EH (cell line): ENCODE results near the gene RGS4.
"Not testable (repeated sequence)": the region's sequence is repeated elsewhere in the genome, so short reads cannot be mapped to it uniquely, and the experiment has no call there.

Experiments
- DNase-seq: peaks from one replicate; pipeline ENCODE4 v3.0.0-alpha.2; 2015; ENCODE audit warnings: low read depth

RGS4 gene

DNA sequence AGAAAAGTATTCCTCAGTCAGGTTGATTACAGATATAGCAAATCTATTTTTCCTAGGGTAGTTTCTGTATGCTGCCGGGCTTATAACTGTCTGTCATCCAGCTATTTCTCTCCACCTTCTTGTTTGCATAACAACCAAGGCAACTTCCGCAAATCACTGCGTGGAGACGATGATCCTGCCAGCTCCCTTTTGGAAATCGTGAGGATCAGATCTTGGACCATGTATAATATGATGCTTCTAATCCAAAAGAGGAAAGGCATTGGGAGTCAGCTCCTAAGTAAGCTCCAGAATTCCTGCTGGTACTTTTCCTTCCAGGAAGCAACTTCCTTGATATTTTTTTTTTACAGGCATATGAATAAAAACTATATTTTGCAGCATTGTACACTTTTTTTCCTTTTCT is 445 bp upstream of the RGS4 start:
- peak; percentile 41 for DNase-seq

GRCh38 chr1:163069655-163070277 is 605 bp downstream of the RGS4 start:
- DNase-seq, result no peak

DNA sequence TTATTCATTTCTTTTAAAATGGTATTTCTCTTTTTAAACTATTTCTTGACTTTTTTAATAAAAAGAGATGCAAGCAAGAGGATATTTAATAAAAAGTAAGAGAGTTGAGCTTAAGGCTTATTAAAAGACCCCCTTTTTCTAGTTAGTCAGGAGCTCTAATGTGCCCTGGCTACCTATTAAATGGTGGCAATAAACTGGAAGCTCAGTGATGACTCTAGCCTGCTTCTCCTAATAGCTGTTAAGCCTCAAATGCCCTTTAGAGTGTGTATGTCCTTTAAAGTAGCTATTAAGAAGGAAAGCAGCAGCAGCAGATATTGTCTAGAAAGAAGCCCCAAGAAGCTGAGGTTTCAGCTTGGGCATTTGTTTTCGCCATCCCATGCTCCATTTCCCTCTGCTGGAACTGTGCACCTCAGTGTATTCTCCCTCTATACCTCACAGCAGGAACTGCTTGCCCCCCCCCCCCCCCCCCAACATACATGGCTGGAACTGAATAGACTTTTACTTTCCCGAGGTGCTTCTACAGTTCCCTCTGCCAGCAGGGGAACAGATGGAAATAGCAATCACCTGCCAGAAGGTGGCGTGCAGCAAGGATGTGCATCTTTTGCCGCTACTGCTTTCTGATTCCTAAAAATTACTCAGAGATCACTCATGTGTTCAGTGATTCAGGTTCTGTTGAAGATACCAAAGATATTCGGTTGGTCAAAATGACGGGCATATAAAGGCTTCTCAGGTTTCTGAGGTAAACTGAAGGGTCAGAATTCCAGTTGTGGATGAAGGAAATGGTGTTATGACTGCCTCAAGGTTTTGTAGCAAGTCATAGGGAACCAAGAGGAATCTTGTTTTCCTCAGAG is 2.5 kb downstream of the RGS4 start:
- DNase-seq, result peak; percentile 87

- DNase-seq, result peak; percentile 54
Measured at GRCh38 chr1:163072658-163073057, 3.5 kb downstream of the RGS4 start.

DNA sequence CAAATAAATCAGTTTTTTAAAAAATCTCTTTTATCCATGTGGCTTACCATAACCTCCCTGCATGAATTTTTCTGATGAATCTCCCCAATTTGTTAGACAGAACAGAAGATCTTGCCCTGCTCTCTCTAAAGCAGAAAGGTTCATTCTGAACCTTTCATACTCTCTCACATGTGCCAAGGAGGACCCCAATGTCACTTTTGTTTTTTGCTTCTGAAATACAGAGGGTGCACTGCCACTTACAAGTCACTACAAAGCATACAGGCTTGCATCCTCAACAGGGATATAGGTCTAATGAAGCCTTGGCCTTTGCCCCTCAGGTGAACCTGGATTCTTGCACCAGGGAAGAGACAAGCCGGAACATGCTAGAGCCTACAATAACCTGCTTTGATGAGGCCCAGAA is 4.8 kb downstream of the RGS4 start:
- DNase-seq, result no peak

GRCh38 chr1:163074716-163075284 is 5.6 kb downstream of the RGS4 start:
- no peak for DNase-seq

- DNase-seq, result no peak
Measured at GRCh38 chr1:163076044-163076443, 6.9 kb downstream of the RGS4 start.

DNA sequence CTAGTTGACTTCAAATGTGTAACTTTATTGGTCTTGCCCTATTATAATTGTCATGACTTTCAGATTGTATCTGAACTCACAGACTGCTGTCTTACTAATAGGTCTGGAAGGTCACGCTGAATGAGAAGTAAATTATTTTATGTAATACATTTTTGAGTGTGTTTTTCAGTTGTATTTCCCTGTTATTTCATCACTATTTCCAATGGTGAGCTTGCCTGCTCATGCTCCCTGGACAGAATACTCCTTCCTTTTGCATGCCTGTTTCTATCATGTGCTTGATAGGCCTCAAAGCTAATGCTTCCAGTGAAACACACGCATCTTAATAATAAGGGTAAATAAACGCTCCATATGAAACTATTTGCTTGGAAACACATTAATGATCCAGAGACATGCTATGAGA is 7.3 kb downstream of the RGS4 start:
- DNase-seq, result no peak

DNA sequence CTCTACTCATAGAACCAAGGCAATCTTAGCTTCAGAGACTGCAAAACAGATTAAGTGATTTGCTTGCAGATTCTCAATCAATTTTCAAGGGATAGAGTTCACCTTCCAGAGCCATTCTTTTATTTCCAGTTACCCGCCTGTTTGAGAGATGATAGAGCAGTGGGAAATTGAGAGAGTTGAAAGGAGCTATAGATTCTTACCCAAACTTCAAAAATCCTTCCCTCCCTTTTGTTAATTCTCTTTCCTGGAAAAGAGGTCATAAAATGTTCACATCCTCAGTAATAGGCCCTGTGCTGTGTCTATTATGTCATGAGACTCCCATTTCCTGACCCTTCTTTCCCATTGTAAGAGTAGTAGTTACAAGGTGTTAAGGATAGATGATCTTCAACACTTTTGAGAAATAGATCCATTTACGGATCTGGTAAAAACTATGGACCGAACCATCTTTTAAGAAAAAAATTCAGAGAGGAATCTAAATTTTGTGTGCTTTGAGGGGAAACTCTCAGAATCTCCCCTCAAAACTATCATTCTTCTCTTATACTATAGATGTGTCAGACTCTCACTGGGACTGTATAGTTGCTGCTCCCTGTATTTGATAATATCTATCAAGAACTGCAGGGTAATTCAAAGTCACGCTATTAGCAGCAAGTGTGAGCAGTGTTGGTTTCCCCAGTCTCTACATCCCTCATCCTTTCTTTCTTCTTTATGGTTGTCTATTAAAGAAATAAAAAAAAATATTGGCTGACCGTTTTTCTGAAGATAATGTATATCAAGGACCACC is 8.0 kb downstream of the RGS4 start:
- no peak for DNase-seq

GRCh38 chr1:163082971-163083370 is 13.8 kb downstream of the RGS4 start:
- no peak for DNase-seq

- peak; percentile 49 for DNase-seq
Measured at GRCh38 chr1:163083690-163084089, 14.5 kb downstream of the RGS4 start.

GRCh38 chr1:163084330-163084729 is 15.2 kb downstream of the RGS4 start:
- peak; percentile 84 for DNase-seq

GRCh38 chr1:163085041-163085903 is 16.1 kb downstream of the RGS4 start:
- DNase-seq, result peak; percentile 82

DNA sequence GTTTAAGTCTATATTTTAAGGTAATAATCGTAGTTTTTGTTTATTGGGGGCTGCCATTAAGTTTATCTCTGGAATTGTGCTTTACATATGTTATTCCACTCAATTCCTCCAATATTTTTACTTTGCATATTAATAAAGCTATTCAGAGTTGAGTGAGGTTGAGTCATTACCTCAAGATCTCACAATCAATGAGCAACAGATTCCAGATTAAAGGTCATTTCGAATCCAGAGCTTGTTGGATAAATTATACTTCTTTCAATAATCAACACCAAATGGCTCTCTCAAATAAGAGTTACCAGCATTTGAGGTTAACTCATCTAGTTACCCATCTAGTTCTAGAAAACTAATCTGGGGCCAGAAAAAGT is 16.7 kb downstream of the RGS4 start:
- peak; percentile 60 for DNase-seq

- DNase-seq, result not testable (repeated sequence)
Measured at GRCh38 chr1:163089117-163089516, 20.0 kb downstream of the RGS4 start.

DNA sequence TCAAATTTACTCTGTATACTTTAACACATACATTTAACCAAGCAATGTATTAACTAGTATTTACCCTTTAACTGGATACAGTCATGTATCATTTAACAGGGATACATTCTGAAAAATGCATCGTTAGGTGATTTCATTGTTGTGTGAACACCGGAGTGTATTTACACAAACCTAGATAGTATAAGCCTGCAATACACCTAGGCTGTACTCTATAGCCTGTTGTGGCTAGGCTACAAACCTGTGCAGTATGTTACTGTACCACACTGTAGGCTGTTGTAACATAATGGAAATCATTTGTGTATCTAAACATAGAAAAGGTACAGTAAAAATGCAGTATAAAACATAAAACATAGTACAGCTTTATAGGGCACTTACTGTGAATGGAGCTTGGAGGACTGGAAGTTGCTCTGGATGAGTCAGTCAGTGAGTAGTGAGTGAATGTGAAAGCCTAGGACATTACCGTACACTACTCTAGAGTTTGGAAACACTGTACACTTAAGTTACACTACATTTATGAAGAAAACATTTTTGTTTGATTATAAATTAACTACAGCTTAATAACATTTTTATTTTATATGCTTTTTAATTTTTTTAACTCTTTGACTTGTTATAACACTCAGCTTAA is 21.3 kb downstream of the RGS4 start:
- DNase-seq, result peak; percentile 69

- no peak for DNase-seq
Measured at GRCh38 chr1:163093169-163093568, 24.0 kb downstream of the RGS4 start.

- no peak for DNase-seq
Measured at GRCh38 chr1:163093579-163093978, 24.4 kb downstream of the RGS4 start.

DNA sequence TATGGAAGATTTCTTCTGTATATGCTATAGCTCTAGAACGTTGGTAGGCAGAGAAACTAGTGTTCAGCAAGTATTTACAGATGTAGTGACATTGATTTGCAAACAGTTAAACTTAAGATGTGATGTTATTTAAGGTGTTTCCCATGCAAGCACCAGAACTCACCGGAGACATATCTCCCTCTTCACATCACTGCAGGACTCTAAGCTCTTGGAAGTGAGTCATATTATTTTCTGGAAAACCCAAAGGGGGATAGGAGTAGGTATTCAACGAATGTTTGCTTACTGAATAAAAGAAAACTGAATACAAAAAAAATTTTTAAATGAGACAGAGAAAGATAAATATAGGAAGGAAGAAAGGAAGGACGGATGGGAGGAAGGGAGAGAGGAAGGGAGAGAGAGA is 25.0 kb downstream of the RGS4 start:
- DNase-seq, result no peak

- DNase-seq, result no peak
Measured at GRCh38 chr1:163094589-163094988, 25.4 kb downstream of the RGS4 start.

DNA sequence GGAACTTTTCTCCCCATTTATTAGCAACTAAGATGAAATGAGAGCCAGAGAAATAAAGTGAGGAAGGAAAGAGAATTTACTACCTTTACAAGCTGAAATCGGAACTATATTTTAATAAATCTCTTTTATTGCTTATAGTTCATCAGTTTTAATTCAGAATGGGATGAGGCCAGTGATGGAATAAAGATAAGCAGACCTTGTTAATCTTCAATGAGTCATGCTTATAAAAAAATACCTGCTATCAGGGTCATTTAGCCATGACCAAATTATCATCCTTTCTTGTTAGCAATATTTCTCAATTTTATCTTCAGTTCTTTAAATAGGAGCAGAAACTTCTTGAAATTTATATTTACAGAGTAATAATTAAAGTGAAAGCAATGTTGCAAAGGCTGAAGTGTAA is 26.1 kb downstream of the RGS4 start:
- no peak for DNase-seq
